ENCODE measurements around the gene MID1.

GRCh38 chrX:10549280-10549679, 71.1 kb downstream of the MID1 start:
- TF ChIP-seq CTCF (conservative IDR thresholded peaks at IDR 0.05) (no peak), EZH2 (IDR thresholded peaks at IDR 0.05; ENCODE audit: low read depth) (no peak)

All from PC-9 (cell line).